ENCODE results near the gene KRTAP16-1. TPM values are rescaled to one million over a fixed set of nuclear protein-coding genes. Genes with fewer than 3 reads are reported as not detected.

The KRTAP16-1 gene
- total and polyA plus RNA-seq, 9 donors = not detected

- no peak overlapping the region for H3K27ac ChIP-seq (ENCODE audit: low read length)
- no peaks in the 10 kb centered on the region for H3K4me1 ChIP-seq (ENCODE audit: control insufficient read depth, insufficient read depth, low read length)
- no peaks in the 10 kb centered on the region for H3K36me3 ChIP-seq (ENCODE audit: control insufficient read depth, insufficient read depth, low read length)
- H3K9me3 ChIP-seq (replicated peaks; ENCODE audit: control insufficient read depth, low read depth, low read length) = no peaks in the 10 kb centered on the region
- H3K27me3 ChIP-seq (ENCODE audit: control insufficient read depth, insufficient read depth, low read length) = no peaks in the 10 kb centered on the region
- DNase-seq = no peak
- WGBS (ENCODE audit: insufficient coverage) = 59% methylated on average over 6 of the region's 7 CpGs
- no peak overlapping the region for H3K4me3 ChIP-seq (ENCODE audit: low read length)
Observed at GRCh38 chr17:41331606-41332005, 22.5 kb upstream of the KRTAP16-1 start.

DNA sequence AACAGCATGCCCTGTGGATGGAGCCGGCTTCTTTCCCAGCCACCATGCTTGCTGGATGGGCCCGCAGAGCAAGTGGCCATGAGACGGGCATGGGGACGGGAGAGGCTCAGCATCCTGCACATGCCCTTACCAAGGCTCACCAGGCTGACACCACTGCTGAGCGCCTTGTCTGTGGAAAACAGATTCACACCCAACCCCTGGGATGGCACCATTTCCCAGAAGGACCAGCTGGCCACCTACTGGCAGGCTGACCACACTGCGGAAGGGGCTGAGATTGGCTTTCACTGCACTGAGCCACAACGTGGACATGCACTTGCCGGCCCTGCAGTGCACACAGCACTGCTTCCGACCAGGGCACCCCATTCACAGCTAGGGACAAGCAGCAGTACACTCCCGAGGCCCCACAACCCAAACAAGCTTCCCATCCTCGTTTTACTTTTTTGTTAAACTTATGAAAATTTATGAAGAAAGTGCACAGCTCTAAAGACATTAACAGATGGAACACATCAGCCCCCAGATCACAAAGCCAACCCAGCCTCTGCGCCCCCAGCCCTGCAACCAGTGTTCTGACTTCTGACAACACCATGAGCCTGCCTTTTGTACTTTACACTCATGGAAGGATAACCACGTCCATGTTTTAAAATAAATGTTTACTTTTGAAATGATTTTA is 20.3 kb upstream of the KRTAP16-1 start:
- no peak overlapping the region for H3K4me3 ChIP-seq (ENCODE audit: low read length)
- H3K4me1 ChIP-seq (ENCODE audit: control insufficient read depth, insufficient read depth, low read length) = no peaks in the 10 kb centered on the region
- no peak overlapping the region for H3K27ac ChIP-seq (ENCODE audit: low read length)
- no peaks in the 10 kb centered on the region for H3K9me3 ChIP-seq (replicated peaks; ENCODE audit: control insufficient read depth, low read depth, low read length)
- 51% methylated on average over 8 of the region's 13 CpGs for WGBS (ENCODE audit: insufficient coverage)
- H3K27me3 ChIP-seq (ENCODE audit: control insufficient read depth, insufficient read depth, low read length) = no peaks in the 10 kb centered on the region
- H3K36me3 ChIP-seq (ENCODE audit: control insufficient read depth, insufficient read depth, low read length) = no peaks in the 10 kb centered on the region
- DNase-seq = peak; percentile 19

DNA sequence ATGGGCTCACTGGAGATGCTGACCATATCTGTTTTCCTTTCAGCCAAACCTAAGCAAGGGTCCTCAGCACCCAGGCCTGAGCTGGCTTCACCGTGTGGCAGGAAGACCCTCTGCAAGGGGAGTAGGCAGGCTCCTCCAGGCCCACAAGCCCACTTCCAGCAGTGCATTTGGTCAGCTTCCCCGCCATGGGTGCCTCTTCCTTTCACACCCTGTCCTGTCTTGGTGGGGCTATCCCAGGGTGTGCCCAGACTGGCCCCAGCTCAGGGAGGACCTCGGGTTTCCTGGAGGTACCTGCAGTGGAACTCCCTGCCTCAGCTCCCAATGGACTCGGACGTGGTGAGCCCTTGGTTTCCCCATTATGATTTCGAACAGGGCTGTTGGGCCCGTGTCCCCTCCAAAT is 19.1 kb upstream of the KRTAP16-1 start:
- no peaks in the 10 kb centered on the region for H3K27me3 ChIP-seq (ENCODE audit: control insufficient read depth, insufficient read depth, low read length)
- H3K27ac ChIP-seq (ENCODE audit: low read length) = no peak overlapping the region
- no peak overlapping the region for H3K4me3 ChIP-seq (ENCODE audit: low read length)
- 82% methylated on average over 7 of the region's 7 CpGs for WGBS (ENCODE audit: insufficient coverage)
- H3K36me3 ChIP-seq (ENCODE audit: control insufficient read depth, insufficient read depth, low read length) = no peaks in the 10 kb centered on the region
- no peak for DNase-seq
- H3K9me3 ChIP-seq (replicated peaks; ENCODE audit: control insufficient read depth, low read depth, low read length) = no peaks in the 10 kb centered on the region
- H3K4me1 ChIP-seq (ENCODE audit: control insufficient read depth, insufficient read depth, low read length) = no peaks in the 10 kb centered on the region

DNA sequence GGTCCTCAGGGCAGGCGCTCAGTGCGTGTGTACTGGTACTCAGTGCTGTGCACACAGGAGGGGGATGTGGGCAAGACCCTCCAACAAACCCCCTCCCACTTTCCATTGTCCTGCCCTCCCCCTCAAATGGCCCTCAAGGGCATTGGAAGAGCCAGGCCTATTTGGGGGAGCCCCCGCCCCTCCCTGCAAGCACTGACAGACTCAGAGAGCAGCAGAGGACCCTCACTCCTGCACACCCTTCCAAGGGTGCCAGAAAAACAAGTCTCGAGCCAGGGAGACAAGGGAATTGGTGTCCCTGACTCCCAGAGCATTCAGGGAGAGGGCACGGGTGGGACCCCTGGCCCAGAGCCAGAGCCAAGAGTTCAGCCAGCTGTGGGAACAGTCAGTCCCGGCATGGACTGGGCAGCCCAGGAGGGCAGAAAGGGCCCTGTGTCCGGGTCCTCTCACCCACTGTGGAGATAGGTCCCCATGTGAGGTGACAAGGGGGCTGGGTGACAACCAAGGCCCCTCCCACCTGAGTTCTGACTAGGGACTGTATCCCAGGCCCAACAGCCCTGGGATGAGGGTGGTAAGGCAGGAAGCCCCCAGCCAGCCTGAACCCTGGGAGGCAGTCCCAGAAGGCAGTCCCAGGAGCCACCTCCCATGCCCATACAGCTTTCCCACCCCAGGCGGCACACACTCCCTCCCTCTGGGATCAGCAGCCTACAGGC is 18.5 kb upstream of the KRTAP16-1 start:
- no peaks in the 10 kb centered on the region for H3K27me3 ChIP-seq (ENCODE audit: control insufficient read depth, insufficient read depth, low read length)
- 73% methylated on average over 6 of the region's 8 CpGs for WGBS (ENCODE audit: insufficient coverage)
- H3K4me1 ChIP-seq (ENCODE audit: control insufficient read depth, insufficient read depth, low read length) = no peaks in the 10 kb centered on the region
- no peaks in the 10 kb centered on the region for H3K9me3 ChIP-seq (replicated peaks; ENCODE audit: control insufficient read depth, low read depth, low read length)
- no peaks in the 10 kb centered on the region for H3K36me3 ChIP-seq (ENCODE audit: control insufficient read depth, insufficient read depth, low read length)
- H3K4me3 ChIP-seq (ENCODE audit: low read length) = no peak overlapping the region
- no peak for DNase-seq
- no peak overlapping the region for H3K27ac ChIP-seq (ENCODE audit: low read length)

GRCh38 chr17:41326173-41327145 is 17.4 kb upstream of the KRTAP16-1 start:
- no peak for DNase-seq
- no peak overlapping the region for H3K27ac ChIP-seq (ENCODE audit: low read length)
- 82% methylated on average over 14 of the region's 18 CpGs for WGBS (ENCODE audit: insufficient coverage)
- H3K36me3 ChIP-seq (ENCODE audit: control insufficient read depth, insufficient read depth, low read length) = no peaks in the 10 kb centered on the region
- no peaks in the 10 kb centered on the region for H3K27me3 ChIP-seq (ENCODE audit: control insufficient read depth, insufficient read depth, low read length)
- no peak overlapping the region for H3K4me3 ChIP-seq (ENCODE audit: low read length)
- H3K9me3 ChIP-seq (replicated peaks; ENCODE audit: control insufficient read depth, low read depth, low read length) = no peaks in the 10 kb centered on the region
- H3K4me1 ChIP-seq (ENCODE audit: control insufficient read depth, insufficient read depth, low read length) = no peaks in the 10 kb centered on the region

DNA sequence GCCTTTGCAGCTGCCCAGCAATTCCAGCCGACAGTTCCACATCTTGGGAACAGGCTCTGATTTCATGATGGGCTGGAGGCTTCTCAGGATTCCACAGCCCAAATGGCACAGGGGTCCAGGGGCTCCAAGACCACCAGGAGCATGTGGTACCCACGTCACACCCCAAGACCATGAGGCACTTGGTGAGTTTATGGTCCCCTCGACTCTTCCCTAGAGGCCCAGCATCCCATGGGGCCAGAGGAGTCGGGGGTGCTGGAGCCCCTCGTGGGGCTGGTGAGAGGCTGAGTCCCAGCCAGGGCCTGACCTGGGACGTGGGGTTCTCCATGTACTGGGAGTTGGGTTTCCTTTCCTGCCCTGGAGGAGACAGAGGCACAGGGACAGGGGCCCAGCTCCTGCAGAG is 16.5 kb upstream of the KRTAP16-1 start:
- Histone ChIP-seq H3K9me3 (replicated peaks; ENCODE audit: control insufficient read depth, low read depth, low read length) (no peaks in the 10 kb centered on the region), H3K27me3 (ENCODE audit: control insufficient read depth, insufficient read depth, low read length) (no peaks in the 10 kb centered on the region), H3K36me3 (ENCODE audit: control insufficient read depth, insufficient read depth, low read length) (no peaks in the 10 kb centered on the region), H3K4me1 (ENCODE audit: control insufficient read depth, insufficient read depth, low read length) (no peaks in the 10 kb centered on the region), H3K27ac (ENCODE audit: low read length) (no peak overlapping the region), H3K4me3 (ENCODE audit: low read length) (no peak overlapping the region)
- WGBS (ENCODE audit: insufficient coverage) = 84% methylated on average over 6 of the region's 6 CpGs
- DNase-seq = no peak

- H3K27me3 ChIP-seq (ENCODE audit: control insufficient read depth, insufficient read depth, low read length) = no peaks in the 10 kb centered on the region
- no peaks in the 10 kb centered on the region for H3K4me1 ChIP-seq (ENCODE audit: control insufficient read depth, insufficient read depth, low read length)
- H3K4me3 ChIP-seq (ENCODE audit: low read length) = no peak overlapping the region
- no peak for DNase-seq
- no peaks in the 10 kb centered on the region for H3K9me3 ChIP-seq (replicated peaks; ENCODE audit: control insufficient read depth, low read depth, low read length)
- H3K36me3 ChIP-seq (ENCODE audit: control insufficient read depth, insufficient read depth, low read length) = no peaks in the 10 kb centered on the region
- H3K27ac ChIP-seq (ENCODE audit: low read length) = no peak overlapping the region
- 83% methylated on average over 7 of the region's 10 CpGs for WGBS (ENCODE audit: insufficient coverage)
Observed at GRCh38 chr17:41325126-41325525, 16.0 kb upstream of the KRTAP16-1 start.

- Histone ChIP-seq H3K27me3 (ENCODE audit: control insufficient read depth, insufficient read depth, low read length) (no peaks in the 10 kb centered on the region), H3K9me3 (replicated peaks; ENCODE audit: control insufficient read depth, low read depth, low read length) (peaks cover 2% of the 10 kb centered on the region), H3K27ac (ENCODE audit: low read length) (no peak overlapping the region), H3K4me3 (ENCODE audit: low read length) (no peak overlapping the region), H3K36me3 (ENCODE audit: control insufficient read depth, insufficient read depth, low read length) (no peaks in the 10 kb centered on the region), H3K4me1 (ENCODE audit: control insufficient read depth, insufficient read depth, low read length) (no peaks in the 10 kb centered on the region)
- no peak for DNase-seq
- WGBS (ENCODE audit: insufficient coverage) = 70% methylated on average over 12 of the region's 16 CpGs
Observed at GRCh38 chr17:41324180-41325075, 15.3 kb upstream of the KRTAP16-1 start.

DNA sequence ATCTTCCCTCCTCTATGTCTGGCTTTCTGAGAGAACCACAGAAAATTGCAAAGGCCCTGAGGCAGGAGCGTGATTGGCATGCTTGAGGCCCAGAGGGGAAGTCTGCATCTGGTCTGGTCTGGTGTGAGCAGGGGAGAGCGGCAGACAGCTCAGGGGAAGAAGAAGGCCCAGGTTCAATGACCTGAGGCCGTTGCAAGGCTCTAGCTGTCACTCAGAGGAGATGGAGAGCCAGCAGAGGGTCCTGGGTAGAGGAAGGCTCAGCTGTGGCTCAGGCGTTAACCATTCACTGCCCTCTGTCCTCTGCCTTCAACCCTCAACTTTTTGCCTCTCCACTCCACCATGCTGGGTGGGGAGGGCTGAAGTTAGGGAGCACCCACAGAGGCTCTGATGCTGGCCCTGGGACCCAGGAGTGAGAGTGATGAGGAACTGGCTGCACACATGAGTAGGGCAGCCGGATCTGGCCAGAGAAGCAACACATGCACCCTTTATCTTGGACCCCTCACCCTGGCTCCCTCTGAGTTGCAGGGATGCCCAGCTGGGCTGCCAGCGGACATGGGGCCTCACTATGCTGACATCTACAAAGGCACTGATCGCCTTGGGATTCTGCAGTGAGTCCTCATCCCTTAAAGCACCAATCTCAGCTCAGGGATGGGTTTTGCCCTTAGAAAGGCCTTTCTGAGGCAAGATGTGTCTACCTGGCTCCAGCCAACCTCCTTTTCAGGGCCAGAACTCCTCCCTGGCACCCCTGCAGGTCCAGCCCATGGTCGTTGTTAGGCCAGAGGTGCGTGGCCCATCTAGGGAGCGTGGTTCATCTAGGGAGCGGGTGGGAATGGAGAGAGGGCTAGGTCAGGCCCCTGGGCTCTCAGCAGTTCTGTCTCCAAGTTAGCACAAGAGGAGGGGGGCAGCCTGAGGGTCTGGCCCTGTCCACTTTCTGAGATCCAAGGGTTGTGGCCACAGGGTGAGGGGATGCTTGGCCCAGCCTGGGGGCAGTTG is 14.1 kb upstream of the KRTAP16-1 start:
- DNase-seq = no peak
- no peaks in the 10 kb centered on the region for H3K27me3 ChIP-seq (ENCODE audit: control insufficient read depth, insufficient read depth, low read length)
- H3K36me3 ChIP-seq (ENCODE audit: control insufficient read depth, insufficient read depth, low read length) = no peaks in the 10 kb centered on the region
- WGBS (ENCODE audit: insufficient coverage) = 76% methylated on average over 9 of the region's 11 CpGs
- H3K27ac ChIP-seq (ENCODE audit: low read length) = no peak overlapping the region
- peaks cover 2% of the 10 kb centered on the region for H3K9me3 ChIP-seq (replicated peaks; ENCODE audit: control insufficient read depth, low read depth, low read length)
- no peak overlapping the region for H3K4me3 ChIP-seq (ENCODE audit: low read length)
- H3K4me1 ChIP-seq (ENCODE audit: control insufficient read depth, insufficient read depth, low read length) = no peaks in the 10 kb centered on the region

Data from muscle of leg (tissue), 11 donors.